GM19035 (cell line): ENCODE results near the gene ZNF157.

ENCODE experiments used
- ATAC-seq: cut with Tn5 transposase; IDR thresholded peaks from one replicate; pipeline ENCODE4 v1.9.1; 2021; ENCODE audit not compliant: unreplicated experiment

ZNF157 gene

DNA sequence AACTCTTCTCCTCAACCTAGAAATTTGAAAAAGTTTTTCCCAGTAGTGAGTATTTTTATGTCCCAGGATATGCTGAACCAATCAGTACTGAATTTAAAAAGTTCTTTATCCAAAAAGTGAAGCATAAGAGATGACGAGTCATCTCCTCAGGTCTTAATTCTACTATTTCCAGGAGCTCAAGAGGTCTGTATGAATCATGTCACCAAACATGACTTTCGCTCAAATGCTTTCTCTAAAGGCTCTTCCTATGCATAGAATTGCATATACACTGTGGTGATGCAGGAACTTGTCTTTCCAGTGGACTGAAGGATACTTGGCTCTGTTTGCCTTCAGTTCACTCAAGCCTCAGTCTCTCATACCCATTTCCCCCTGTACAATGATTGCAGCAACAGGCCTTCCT is 76.6 kb downstream of the ZNF157 start:
- no peak for ATAC-seq

DNA sequence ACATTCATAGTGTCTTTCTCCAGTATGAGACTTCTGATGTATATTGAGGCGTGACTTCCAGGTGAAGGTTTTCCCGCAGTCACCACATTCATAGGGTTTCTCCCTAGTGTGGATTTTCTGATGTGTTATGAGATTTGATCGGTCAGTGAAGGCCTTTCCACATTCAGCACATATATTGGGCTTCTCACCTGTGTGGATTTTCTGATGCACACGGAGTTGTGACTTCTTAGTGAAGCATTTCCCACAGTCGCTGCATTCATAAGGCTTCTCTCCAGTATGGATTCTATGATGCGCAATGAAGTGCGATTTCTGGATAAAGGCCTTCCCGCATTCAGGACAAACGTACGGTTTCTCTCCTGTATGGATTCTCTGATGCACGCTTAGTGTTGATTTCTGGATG is 77.2 kb downstream of the ZNF157 start:
- no peak for ATAC-seq

GRCh38 chrX:47448165-47448806 is 77.9 kb downstream of the ZNF157 start:
- no peak for ATAC-seq

DNA sequence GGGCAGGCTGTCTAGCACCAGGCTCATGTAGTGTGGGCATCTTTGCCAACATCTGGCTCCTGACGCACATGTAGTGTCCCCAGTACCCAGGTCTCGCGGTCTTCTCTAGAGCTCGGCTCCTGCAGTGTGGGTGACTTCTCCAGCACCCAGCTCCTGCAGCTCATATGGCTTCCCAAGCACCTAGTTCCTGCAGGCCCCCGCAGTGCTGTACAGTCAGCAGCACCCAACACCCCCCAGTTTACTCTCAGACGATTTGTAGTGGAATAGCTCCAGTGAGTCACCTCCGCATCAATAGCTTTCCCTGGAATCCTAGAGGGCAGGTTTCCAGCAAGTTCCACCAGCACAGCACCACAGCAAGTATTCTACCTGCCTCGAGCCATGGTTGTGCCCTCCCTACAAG is 81.7 kb downstream of the ZNF157 start:
- ATAC-seq: no peak

GRCh38 chrX:47456080-47456479 is 85.7 kb downstream of the ZNF157 start:
- no peak for ATAC-seq

DNA sequence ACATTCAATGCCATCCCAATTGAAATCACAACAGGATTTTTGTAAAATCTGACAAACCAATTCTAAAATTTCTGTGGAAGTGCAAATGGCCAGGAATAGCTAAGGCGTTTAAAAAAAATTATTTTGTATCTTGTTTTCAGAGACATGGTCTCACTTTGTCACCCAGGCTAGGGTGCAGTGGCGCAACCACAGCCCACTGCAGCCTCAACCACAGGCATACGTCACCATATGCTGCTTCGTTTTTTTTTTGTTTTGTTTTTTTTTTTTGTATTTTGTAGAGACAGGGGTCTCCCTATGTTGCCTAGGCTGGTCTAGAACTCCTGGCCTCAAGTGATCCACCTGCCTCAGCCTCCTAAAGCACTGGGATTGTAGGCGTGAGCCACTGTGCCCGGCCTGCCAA is 88.2 kb downstream of the ZNF157 start:
- no peak for ATAC-seq

DNA sequence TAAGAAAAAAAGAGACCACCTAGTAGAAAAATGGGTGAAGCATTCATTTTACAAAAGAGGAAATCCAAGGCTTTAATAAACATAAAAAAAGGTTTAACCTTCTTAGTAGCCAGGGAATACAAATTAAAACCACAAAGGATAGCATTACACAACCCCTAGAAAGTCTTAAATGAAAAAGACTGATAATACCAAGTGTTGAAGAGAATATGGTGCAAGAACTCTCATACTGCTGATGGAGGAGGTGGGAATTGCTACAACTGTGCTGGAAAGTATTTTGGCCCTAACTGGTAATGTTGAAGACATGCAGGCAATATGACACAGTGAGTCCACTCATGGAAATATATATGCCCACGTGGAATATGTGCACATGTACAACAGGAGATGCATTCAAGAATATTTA is 90.2 kb downstream of the ZNF157 start:
- ATAC-seq: no peak
